Fibroblast of pulmonary artery (primary cell): ENCODE data around the gene PRC1.

Source experiments
- DNase-seq: peaks from one replicate; pipeline ENCODE4 v3.0.0-alpha.2; 2010; ENCODE audit warnings: low read depth
- H3K4me3 ChIP-seq: replicated peaks from 2 replicates; pipeline ENCODE4 v1.5.1; 2011; ENCODE audit warnings: low read depth, mild to moderate bottlenecking, control low read depth, low read length, moderate library complexity
- TF ChIP-seq, protein P1 (sequence below): IDR thresholded peaks from 2 replicates; pipeline ENCODE4 v1.5.1; 2011; ENCODE audit warnings: mild to moderate bottlenecking, control low read depth, low read length, inconsistent platforms; ENCODE audit errors: missing control alignments

PRC1 gene

GRCh38 chr15:90934256-90934948, 59.9 kb downstream of the PRC1 start:
- peak overlapping the region; percentile 79 for H3K4me3 ChIP-seq
- peak; percentile 83 for DNase-seq
- TF ChIP-seq, protein P1, sequence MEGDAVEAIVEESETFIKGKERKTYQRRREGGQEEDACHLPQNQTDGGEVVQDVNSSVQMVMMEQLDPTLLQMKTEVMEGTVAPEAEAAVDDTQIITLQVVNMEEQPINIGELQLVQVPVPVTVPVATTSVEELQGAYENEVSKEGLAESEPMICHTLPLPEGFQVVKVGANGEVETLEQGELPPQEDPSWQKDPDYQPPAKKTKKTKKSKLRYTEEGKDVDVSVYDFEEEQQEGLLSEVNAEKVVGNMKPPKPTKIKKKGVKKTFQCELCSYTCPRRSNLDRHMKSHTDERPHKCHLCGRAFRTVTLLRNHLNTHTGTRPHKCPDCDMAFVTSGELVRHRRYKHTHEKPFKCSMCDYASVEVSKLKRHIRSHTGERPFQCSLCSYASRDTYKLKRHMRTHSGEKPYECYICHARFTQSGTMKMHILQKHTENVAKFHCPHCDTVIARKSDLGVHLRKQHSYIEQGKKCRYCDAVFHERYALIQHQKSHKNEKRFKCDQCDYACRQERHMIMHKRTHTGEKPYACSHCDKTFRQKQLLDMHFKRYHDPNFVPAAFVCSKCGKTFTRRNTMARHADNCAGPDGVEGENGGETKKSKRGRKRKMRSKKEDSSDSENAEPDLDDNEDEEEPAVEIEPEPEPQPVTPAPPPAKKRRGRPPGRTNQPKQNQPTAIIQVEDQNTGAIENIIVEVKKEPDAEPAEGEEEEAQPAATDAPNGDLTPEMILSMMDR: peak; percentile 91

- H3K4me3 ChIP-seq: no peak overlapping the region
- DNase-seq: no peak
- TF ChIP-seq, protein P1: no peak
Observed at GRCh38 chr15:90933301-90933700, 61.0 kb downstream of the PRC1 start.

- H3K4me3 ChIP-seq: peak overlapping the region; percentile 64
- TF ChIP-seq, protein P1: no peak
- no peak for DNase-seq
Observed at GRCh38 chr15:90932660-90932991, 61.7 kb downstream of the PRC1 start.

DNA sequence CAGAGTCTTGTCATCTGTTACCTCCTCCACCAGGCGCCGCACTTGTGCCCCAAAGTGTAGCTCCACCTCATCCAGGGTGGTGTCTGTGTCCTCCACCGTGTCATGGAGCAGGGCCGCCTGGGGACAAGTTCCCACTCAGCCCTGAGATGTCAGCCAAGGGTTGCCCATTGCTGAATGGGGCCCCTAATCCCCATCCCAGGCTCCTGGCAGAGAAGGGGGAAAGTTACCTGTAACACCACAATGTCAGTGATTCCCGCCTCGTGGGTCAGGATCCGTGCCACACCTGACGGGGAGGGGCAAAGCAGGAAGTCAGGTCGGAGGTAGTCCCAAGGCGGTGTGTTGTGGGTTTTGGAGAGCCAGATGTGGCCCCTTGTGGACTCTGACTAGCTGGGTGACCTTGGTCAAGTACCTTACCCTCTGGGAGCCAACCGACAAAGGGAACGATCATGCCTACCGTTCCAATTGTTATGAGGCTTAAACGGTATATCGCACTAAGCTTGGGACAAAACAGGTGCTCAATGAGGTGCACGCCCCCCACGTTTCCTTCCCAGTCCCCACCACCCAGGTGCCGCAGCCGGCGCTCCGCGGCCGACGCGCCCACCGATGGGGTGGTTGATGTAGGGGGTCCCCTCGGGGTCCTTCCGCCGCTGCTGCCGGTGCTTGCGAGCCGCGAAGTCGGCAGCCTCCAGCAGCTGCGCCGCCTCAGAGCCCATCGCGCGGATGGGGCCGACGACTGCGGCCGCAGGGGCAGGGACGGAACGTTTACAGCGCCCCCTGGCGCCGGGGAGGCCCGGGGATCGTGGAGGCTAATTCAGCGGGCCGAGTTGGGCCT, 62.3 kb downstream of the PRC1 start, which contains the start of gene HDDC3:
Gene HDDC3 (minus strand): TSS at position 722 of the 832 bp plus-strand sequence. CDS start 9 bp downstream, at position 713.
- H3K4me3 ChIP-seq: peak within 1 kb of the TSS; percentile 64
- TF ChIP-seq, protein P1: peak; percentile 75
- peak; percentile 83 for DNase-seq

- H3K4me3 ChIP-seq: peak overlapping the region; percentile 64
- no peak for DNase-seq
- TF ChIP-seq, protein P1: no peak
Observed at GRCh38 chr15:90931575-90931827, 62.8 kb downstream of the PRC1 start.

DNA sequence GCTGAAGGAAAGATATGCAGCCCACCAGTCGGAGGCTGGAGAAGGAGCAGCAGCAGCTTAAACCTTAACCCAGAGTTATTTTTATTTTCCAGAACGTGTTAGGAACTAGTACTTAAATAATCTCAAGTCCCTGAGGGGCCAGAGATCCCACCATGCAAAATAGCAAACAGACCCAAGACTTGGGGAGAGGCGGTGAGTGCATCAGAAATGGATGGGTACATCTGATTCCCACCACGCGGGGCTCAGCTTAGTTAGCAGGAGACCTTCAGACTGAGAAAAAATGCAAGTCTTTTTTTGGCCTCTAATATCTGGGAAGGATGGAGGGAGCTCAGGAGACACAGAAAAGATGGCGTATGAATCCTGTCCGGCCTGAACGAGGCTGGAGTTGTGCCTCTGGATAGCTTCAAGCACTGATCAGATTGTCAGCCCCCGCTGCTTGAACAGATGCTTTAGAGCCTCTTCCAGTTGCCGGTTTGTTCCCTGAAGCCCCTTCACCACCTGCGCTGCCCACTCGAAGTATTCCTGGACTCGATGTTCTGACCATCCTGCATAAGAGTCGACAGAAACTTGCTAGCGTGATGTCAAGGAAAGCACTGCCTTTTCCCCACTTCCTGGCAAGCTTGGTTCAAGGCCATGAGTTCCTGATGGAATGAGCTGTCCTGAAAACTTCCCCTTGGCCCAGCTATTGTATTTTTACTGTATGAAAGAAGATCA, 63.3 kb downstream of the PRC1 start:
- DNase-seq: no peak
- no peak overlapping the region for H3K4me3 ChIP-seq
- TF ChIP-seq, protein P1: no peak
